GM18505 (cell line): ENCODE measurements around the gene PPP1R3F.

ENCODE experiments used
- ATAC-seq: cut with Tn5 transposase; IDR thresholded peaks from one replicate; pipeline ENCODE4 v1.9.1; 2021; ENCODE audit not compliant: unreplicated experiment
- POLR2A ChIP-seq: IDR thresholded peaks from 4 replicates; pipeline ENCODE4 v1.6.1; 2011; ENCODE audit warnings: borderline replicate concordance; ENCODE audit not compliant: insufficient read depth, insufficient read length; ENCODE audit errors: extremely low read depth

Gene PPP1R3F

GRCh38 chrX:49269767-49270248 lies at the start of gene PPP1R3F:
PPP1R3F (plus strand) TSS chrX:49269793; CDS start chrX:49269870, 77 bp downstream.
- peak; percentile 30 for ATAC-seq

GRCh38 chrX:49220100-49220499 lies 49.5 kb upstream of the PPP1R3F start:
- no peak for ATAC-seq
- no peak for TF ChIP-seq POLR2A

More at GRCh38 chrX:49269767-49270248, at the start of gene PPP1R3F:
- TF ChIP-seq POLR2A: no peak

GRCh38 chrX:49221868-49222267 lies 47.7 kb upstream of the PPP1R3F start:
- no peak for TF ChIP-seq POLR2A
- no peak for ATAC-seq

GRCh38 chrX:49225858-49226257 lies 43.7 kb upstream of the PPP1R3F start:
- TF ChIP-seq POLR2A: no peak
- ATAC-seq: no peak

GRCh38 chrX:49226946-49227345 lies 42.6 kb upstream of the PPP1R3F start:
- ATAC-seq: no peak
- TF ChIP-seq POLR2A: no peak

- ATAC-seq: no peak
- TF ChIP-seq POLR2A: no peak
Observed at GRCh38 chrX:49227726-49228125, 41.9 kb upstream of the PPP1R3F start.

- TF ChIP-seq POLR2A: no peak
- ATAC-seq: no peak
Observed at GRCh38 chrX:49228185-49228584, 41.4 kb upstream of the PPP1R3F start.

GRCh38 chrX:49230500-49231232 lies 38.9 kb upstream of the PPP1R3F start:
- no peak for ATAC-seq

GRCh38 chrX:49231333-49232000 lies 38.1 kb upstream of the PPP1R3F start:
- ATAC-seq: no peak
- TF ChIP-seq POLR2A: no peak

More at GRCh38 chrX:49230500-49231232, 38.9 kb upstream of the PPP1R3F start:
- TF ChIP-seq POLR2A: peak; percentile 18

- TF ChIP-seq POLR2A: no peak
- ATAC-seq: no peak
Observed at GRCh38 chrX:49232525-49232924, 37.1 kb upstream of the PPP1R3F start.

GRCh38 chrX:49233176-49233575 lies 36.4 kb upstream of the PPP1R3F start, which contains the start of gene CACNA1F:
CACNA1F (minus strand) TSS chrX:49233340; CDS start chrX:49233309, 31 bp downstream.
- ATAC-seq: no peak

GRCh38 chrX:49233887-49234555 lies 35.6 kb upstream of the PPP1R3F start:
- TF ChIP-seq POLR2A: no peak
- no peak for ATAC-seq

More at GRCh38 chrX:49233176-49233575, 36.4 kb upstream of the PPP1R3F start, which contains the start of gene CACNA1F:
- no peak for TF ChIP-seq POLR2A

GRCh38 chrX:49237060-49237459 lies 32.5 kb upstream of the PPP1R3F start:
- TF ChIP-seq POLR2A: no peak
- no peak for ATAC-seq
